SHP77 (cell line): ENCODE data around the gene TRAF1.

ENCODE experiments used
- DNase-seq, 2 experiments: peaks; one replicate each; lab custom pipeline; 2025; lab: John Stamatoyannopoulos, UW

Gene TRAF1

GRCh38 chr9:120940573-120940972, 14.0 kb upstream of the TRAF1 start:
- DNase-seq: no peak

GRCh38 chr9:120938851-120939250, 12.3 kb upstream of the TRAF1 start:
- DNase-seq: no peak

- DNase-seq: no peak
Observed at GRCh38 chr9:120937596-120937995, 11.0 kb upstream of the TRAF1 start.

- no peak for DNase-seq
Observed at GRCh38 chr9:120937127-120937526, 10.5 kb upstream of the TRAF1 start.

GRCh38 chr9:120936764-120937122, 10.1 kb upstream of the TRAF1 start:
- DNase-seq: no peak

GRCh38 chr9:120936011-120936763, 9.6 kb upstream of the TRAF1 start:
- peak; percentile 77 to 91 for DNase-seq

GRCh38 chr9:120935383-120935857, 8.8 kb upstream of the TRAF1 start:
- peak; percentile 84 to 92 for DNase-seq

- no peak for DNase-seq
Observed at GRCh38 chr9:120934281-120934680, 7.7 kb upstream of the TRAF1 start.

GRCh38 chr9:120933310-120934055, 6.9 kb upstream of the TRAF1 start:
- DNase-seq: no peak

- DNase-seq: no peak
Observed at GRCh38 chr9:120932086-120932823, 5.7 kb upstream of the TRAF1 start.

GRCh38 chr9:120931231-120932085, 4.9 kb upstream of the TRAF1 start:
- DNase-seq: no peak

- no peak for DNase-seq
Observed at GRCh38 chr9:120929229-120929791, 2.7 kb upstream of the TRAF1 start.

GRCh38 chr9:120928483-120929228, 2.1 kb upstream of the TRAF1 start:
- peak; percentile 56 to 76 for DNase-seq

- peak in 1 of 2 experiments; percentile 37 for DNase-seq
Observed at GRCh38 chr9:120928015-120928482, 1.5 kb upstream of the TRAF1 start.

- no peak for DNase-seq
Observed at GRCh38 chr9:120927269-120928014, 846 bp upstream of the TRAF1 start.

- no peak for DNase-seq
Observed at GRCh38 chr9:120925535-120926396, 830 bp downstream of the TRAF1 start.

GRCh38 chr9:120924698-120925534, 1.7 kb downstream of the TRAF1 start:
- no peak for DNase-seq
